Esophagus muscularis mucosa (tissue), 3 donors: ENCODE measurements around the gene BBOX1.

ENCODE experiments used
- EP300 ChIP-seq: sonication (generic); formaldehyde crosslinking; IDR thresholded peaks from one replicate; pipeline ENCODE4 v1.6.1; 2017; ENCODE audit warnings: antibody characterized with exemption
- TF ChIP-seq, protein P1 (sequence below), 3 experiments: fragments of 200-600 bp in 2 of 3; fragments of 450-650 bp in 1 of 3; sonication (generic) in 2 of 3; IDR thresholded peaks; one replicate each; pipeline ENCODE4 v1.5.1; 2017 to 2019; ENCODE audit warnings: antibody characterized with exemption in 3 of 3, mild to moderate bottlenecking in 2 of 3, moderate library complexity in 1 of 3

DNA sequence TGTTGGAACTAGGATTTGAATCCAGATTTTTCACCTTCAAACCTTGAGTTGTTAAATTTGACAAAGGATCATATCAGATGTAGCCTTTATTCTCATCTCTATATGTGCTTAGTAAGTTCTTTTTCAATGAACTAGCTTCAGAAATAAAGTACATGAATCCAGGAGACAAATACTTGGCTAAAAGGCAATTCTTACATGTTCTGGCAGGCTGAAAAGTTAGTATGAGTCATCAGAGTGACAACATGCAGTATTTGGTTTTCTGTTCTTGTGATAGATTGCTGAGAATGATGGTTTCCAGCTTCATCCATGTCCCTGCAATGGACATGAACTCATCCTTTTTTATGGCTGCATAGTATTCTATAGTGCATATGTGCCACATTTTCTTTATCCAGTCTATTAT lies 40.4 kb downstream of the BBOX1 start:
- TF ChIP-seq, protein P1, sequence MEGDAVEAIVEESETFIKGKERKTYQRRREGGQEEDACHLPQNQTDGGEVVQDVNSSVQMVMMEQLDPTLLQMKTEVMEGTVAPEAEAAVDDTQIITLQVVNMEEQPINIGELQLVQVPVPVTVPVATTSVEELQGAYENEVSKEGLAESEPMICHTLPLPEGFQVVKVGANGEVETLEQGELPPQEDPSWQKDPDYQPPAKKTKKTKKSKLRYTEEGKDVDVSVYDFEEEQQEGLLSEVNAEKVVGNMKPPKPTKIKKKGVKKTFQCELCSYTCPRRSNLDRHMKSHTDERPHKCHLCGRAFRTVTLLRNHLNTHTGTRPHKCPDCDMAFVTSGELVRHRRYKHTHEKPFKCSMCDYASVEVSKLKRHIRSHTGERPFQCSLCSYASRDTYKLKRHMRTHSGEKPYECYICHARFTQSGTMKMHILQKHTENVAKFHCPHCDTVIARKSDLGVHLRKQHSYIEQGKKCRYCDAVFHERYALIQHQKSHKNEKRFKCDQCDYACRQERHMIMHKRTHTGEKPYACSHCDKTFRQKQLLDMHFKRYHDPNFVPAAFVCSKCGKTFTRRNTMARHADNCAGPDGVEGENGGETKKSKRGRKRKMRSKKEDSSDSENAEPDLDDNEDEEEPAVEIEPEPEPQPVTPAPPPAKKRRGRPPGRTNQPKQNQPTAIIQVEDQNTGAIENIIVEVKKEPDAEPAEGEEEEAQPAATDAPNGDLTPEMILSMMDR (IDR thresholded peaks at IDR 0.05), result no peak
- TF ChIP-seq EP300, result no peak
